Measurements from ENCODE around the gene CORO1C.
A peak's percentile ranks its signal among the peaks of the same experiment; 100 is the strongest.
"Not testable (repeated sequence)": the region's sequence is repeated elsewhere in the genome, so short reads cannot be mapped to it uniquely, and the experiment has no call there.

CORO1C gene

DNA sequence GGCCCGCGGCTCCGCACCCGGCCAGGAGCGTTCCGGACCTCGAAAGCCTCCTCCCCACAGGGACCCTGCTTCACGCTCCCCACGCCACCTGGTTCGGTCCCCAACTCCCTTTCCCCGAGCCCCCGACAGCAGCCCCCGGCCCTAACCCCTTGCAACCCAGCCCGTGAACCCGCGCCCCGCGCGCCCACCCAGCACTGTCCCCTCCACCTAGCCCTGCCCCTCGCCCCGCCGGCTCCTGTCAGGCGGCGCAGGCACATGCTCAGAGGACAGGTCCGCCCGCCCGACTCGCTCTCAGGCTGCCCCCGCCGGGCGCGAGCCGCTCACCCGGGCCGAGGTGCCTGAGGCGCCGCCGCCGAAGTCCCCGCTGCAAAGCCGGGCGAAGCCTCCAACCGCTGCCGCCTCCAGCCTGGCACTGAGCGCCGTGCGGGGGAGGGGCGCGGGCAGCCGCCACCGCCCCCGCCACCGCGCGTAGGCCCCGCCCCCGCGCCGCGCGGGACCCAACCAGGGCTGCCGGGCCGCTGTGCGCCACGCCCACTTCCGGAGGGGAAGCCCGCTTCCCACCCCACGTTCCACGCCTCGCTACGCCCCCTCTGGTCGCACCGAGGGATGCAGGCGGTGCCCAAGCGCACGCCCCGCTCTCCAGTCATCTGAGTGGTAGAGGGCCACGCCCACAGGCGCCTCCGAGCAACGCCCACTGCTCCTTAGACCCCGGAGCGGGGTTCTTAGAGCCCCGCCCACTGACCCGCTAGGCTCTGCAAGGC, at the start of gene CORO1C:
TSS of gene CORO1C (minus strand) at position 414 of the 761 bp plus-strand sequence. CDS start 30,200 bp downstream, outside the sequence.
- peak; percentile 98 for DNase-seq
- peak; percentile 75 for ATAC-seq

GRCh38 chr12:108779998-108780688, 48.8 kb upstream of the CORO1C start:
- DNase-seq, result no peak
- ATAC-seq, result no peak

- DNase-seq (no peak), ATAC-seq (no peak)
Observed at GRCh38 chr12:108778053-108778452, 46.7 kb upstream of the CORO1C start.

- ATAC-seq (no peak), DNase-seq (no peak)
Observed at GRCh38 chr12:108777156-108777555, 45.8 kb upstream of the CORO1C start.

DNA sequence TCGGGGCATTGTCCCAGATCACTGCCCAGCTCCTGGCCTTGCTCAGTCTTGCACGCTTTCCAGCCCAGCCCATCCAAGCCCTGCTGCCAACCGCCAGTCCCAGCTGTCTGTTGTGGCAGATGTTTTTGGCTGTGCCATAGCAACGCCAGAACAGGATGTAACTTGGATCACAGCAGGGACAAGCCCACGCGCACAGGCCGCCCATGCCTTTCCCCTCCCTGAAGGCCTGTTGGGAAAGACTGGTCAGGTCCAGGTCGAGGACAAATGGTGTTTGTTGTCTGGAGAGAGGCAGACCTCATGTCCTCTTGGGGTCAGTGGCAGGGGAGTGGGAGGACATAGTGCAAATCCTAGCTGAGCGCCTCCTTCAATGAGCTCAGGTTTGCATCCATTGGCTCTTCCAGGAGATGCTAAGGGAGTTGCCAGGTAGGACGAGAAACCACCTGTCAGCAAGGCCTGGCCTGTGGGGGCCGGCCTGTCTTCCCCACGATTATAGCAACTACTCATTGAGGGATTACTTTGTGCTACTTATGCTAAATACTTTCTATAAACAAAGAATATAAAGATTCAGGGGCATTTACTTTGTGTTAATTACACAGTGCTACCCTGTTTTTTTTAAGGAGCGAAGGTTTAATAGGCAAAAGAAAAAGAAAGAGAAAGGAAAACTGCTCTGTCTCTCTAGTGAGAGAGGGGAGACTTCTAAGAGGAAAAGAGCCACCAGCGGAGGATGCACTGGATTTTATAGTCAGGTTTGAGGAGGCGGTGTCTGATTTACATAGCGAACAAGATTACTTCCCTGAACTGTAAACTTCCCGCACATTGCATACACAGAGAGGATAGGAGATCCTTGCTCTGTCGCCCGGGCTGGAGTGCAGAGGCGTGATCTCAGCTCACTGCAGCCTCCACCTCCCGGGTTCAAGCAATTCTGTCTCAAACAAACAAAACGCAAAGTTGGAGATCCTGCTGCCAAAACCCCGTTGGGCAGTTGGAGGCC, 42.8 kb upstream of the CORO1C start:
- DNase-seq, result no peak

GRCh38 chr12:108772891-108773797, 41.8 kb upstream of the CORO1C start:
- DNase-seq, result no peak
- no peak for ATAC-seq

More for the DNA sequence above, 42.8 kb upstream of the CORO1C start:
- ATAC-seq, result no peak

DNA sequence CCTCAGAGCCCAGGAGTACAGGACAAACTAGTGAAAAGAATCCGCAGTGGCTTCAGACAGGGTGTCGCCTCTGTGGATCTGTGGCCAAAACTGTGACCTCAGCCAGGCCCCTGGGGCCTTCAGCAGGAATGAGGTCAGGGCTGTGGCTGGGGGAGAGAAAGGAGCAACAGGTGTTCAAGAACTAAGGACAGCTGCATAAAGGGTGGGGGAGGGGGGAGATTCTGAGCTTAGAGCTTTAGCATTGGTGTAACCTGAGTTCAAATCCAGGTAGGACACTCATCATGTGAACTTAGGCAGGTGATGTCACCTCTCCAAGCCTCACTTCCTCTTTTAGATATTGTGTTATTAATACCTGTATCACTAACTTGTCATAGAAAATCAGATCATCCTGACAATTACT, 40.9 kb upstream of the CORO1C start:
- no peak for ATAC-seq
- DNase-seq, result no peak

DNA sequence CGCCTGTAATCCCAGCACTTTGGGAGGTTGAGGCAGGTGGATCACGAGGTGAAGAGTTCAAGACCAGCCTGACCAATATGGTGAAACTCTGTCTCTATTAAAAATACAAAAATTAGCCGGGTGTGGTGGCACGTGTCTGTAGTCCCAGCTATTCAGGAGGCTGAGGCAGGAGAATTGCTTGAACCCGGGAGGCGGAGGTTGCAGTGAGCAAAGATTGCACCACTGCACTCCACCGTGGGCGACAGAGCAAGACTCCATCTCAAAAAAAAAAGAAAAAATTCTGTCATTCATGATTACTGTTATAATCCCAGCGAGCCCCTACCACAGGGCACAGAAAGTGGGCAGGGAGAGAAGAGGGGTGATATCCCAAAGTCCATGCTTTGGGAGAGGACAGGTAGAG, 40.5 kb upstream of the CORO1C start:
- ATAC-seq, DNase-seq: not testable (repeated sequence)

- DNase-seq (no peak), ATAC-seq (no peak)
Observed at GRCh38 chr12:108770963-108771362, 39.6 kb upstream of the CORO1C start.

DNA sequence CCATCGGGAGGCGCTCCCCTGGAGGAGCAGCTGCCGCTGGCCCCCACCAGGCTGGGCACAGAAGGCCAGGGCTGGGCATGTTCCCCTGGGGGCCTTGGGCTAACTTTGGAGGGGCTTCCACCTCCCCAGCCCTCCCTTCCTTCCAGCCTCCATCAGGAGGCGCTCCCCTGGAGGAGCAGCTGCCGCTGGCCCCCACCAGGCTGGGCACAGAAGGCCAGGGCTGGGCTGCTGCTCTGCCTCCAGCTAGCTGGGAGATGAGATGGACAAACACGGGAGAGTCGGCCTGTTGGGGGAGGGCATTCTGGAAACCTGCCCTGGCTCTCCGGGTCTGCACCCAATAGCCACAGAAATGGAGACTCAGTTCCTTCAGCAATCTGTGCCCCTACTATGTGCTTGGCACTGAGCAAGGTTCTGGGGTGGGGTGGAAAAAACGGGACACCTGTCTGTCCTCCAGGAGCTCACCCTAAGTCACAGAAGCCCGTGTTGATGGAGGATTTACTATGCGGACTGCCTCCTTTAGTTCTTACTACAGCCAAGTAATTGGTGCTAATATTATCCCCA, 39.0 kb upstream of the CORO1C start:
- no peak for ATAC-seq
- no peak for DNase-seq

DNA sequence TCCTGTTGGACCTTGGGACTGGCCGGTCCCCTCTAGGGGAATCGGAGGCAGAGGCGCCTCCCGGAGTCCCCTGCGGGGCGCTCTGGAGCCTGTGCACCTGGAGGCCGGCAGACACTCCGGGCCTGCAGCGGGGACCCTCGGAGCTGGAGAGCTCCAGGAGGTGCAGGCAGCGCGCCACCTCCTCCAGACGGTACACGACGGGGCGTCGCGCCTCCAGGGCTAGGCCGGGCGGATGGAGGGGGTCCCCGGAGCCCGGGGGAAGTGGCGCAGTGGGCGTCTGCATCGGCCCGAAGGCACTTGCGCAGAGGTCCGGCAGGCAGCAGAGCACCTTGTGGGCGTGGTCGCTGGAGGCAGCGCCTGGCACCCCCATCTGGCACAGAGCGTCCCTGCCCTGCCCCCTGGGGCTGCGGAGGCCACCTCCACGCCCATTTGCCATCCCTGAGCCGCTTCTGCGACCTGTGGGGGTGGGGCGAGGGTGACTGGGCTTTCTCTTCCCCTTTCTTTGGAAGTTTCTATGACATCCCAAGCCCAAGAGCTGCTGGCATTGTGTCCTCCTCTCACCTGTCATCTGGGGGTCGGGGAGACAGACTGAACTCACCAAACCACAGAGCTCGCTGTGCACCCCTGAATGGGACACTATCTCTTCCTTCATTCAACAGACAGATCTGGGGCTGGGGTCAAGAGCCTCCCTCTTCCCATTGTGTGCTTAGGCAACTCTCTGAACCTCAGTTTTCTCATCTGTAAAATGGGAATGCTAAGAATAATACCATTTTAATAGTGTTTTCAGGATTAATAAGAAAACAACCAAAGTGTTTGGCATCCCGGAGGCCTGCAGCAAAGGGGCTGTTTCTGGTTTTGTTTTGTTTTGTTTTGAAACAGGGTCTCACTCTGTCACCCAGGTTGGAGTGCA, 37.5 kb upstream of the CORO1C start:
- DNase-seq (peak; percentile 45), ATAC-seq (peak; percentile 73)

- DNase-seq (no peak), ATAC-seq (no peak)
Observed at GRCh38 chr12:108766294-108766693, 35.0 kb upstream of the CORO1C start.

- DNase-seq (no peak), ATAC-seq (no peak)
Observed at GRCh38 chr12:108765289-108765764, 34.0 kb upstream of the CORO1C start.

- DNase-seq (no peak), ATAC-seq (no peak)
Observed at GRCh38 chr12:108764540-108765288, 33.4 kb upstream of the CORO1C start.

DNA sequence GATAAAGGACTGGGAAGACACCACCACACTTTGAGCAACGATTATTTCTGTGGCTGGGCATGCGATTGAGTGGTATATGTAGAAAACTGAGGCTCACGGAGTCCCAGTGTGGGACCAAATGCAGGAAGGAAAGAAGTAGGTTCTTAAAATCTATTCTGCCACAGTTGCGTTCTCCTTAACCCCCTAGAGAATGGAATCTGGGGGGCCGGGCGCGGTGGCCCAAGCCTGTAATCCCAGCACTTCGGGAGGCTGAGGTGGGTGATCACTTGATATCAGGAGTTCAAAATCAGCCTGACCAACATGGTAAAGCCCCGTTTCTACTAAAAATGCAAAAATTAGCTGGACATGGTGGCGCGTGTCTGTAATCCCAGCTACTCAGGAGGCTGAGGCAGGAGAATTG, 29.9 kb upstream of the CORO1C start:
- no peak for ATAC-seq

DNA sequence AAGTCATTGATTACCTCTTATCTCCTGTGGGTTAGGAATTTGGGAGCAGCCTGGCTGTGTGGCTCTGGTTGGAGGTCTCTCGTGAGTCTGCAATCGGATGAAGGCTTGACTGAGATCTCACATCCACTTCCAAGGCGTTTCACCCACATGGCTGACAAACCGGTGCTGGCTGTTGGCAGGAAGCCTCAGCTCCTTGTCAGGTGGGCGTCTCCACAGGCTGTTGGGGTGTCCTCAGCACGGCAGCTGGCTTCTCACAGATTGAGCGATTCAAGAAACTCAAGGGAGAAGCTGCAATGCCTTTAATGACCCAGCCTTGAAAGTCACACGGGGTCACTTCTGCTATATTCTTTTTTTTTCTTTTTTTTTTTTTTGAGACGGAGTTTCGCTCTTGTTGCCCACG, 28.6 kb upstream of the CORO1C start:
- DNase-seq (no peak), ATAC-seq (no peak)

More for the DNA sequence above, 29.9 kb upstream of the CORO1C start:
- no peak for DNase-seq

- no peak for ATAC-seq
- DNase-seq, result no peak
Observed at GRCh38 chr12:108757856-108758255, 26.5 kb upstream of the CORO1C start.

GRCh38 chr12:108756421-108756820, 25.1 kb upstream of the CORO1C start:
- DNase-seq, result no peak
- ATAC-seq, result no peak

- no peak for ATAC-seq
- no peak for DNase-seq
Observed at GRCh38 chr12:108755481-108755880, 24.2 kb upstream of the CORO1C start.

All from stimulated activated naive CD8-positive, alpha-beta T cell treated with anti-CD3 and anti-CD28 coated beads, Interleukin-15, Interleukin-2, amounts not matched to agents 100 U/mL and 50 U/mL, for 24 hours (primary cell).